HEK293 (cell line): ENCODE results near the gene KCNK1.

ENCODE experiments used
- ATF2 ChIP-seq: fragments of 450-650 bp; formaldehyde crosslinking; IDR thresholded peaks from 2 replicates; pipeline ENCODE4 v1.5.1; 2016; ENCODE audit warnings: missing biosample characterization, missing genetic modification characterization, low read depth
- BCL11A ChIP-seq: fragments of 450-650 bp; formaldehyde crosslinking; IDR thresholded peaks from 2 replicates; pipeline ENCODE4 v1.5.1; 2016; ENCODE audit warnings: low read depth, missing biosample characterization, missing genetic modification characterization
- IKZF3 ChIP-seq: fragments of 450-650 bp; IDR thresholded peaks from 2 replicates; pipeline ENCODE4 v1.5.0; 2018; ENCODE audit warnings: missing biosample characterization, mild to moderate bottlenecking, missing genetic modification characterization, moderate library complexity
- PRDM10 ChIP-seq: fragments of 450-650 bp; formaldehyde crosslinking; IDR thresholded peaks from 2 replicates; pipeline ENCODE4 v1.5.1; 2016; ENCODE audit warnings: missing biosample characterization, missing genetic modification characterization
- SALL2 ChIP-seq: fragments of 450-650 bp; formaldehyde crosslinking; IDR thresholded peaks from 2 replicates; pipeline ENCODE4 v1.5.0; 2017; ENCODE audit warnings: missing biosample characterization, mild to moderate bottlenecking, missing genetic modification characterization, borderline replicate concordance
- SP2 ChIP-seq: fragments of 450-650 bp; formaldehyde crosslinking; IDR thresholded peaks from 2 replicates; pipeline ENCODE4 v1.5.1; 2016; ENCODE audit warnings: missing biosample characterization, missing genetic modification characterization
- ZBTB44 ChIP-seq: fragments of 450-650 bp; IDR thresholded peaks from 2 replicates; pipeline ENCODE4 v1.5.1; 2018; ENCODE audit warnings: missing biosample characterization, mild to moderate bottlenecking, missing genetic modification characterization
- ZEB2 ChIP-seq: fragments of 450-650 bp; formaldehyde crosslinking; IDR thresholded peaks from 2 replicates; pipeline ENCODE4 v1.5.1; 2016; ENCODE audit warnings: missing biosample characterization, missing genetic modification characterization
- ZNF10 ChIP-seq: fragments of 450-650 bp; formaldehyde crosslinking; IDR thresholded peaks from 2 replicates; pipeline ENCODE4 v1.5.1; 2017; ENCODE audit warnings: missing biosample characterization, missing genetic modification characterization
- ZNF146 ChIP-seq: fragments of 450-650 bp; formaldehyde crosslinking; IDR thresholded peaks from 2 replicates; pipeline ENCODE4 v1.5.1; 2016; ENCODE audit warnings: missing biosample characterization, missing genetic modification characterization
- ZNF148 ChIP-seq: fragments of 450-650 bp; formaldehyde crosslinking; IDR thresholded peaks from 2 replicates; pipeline ENCODE4 v1.5.0; 2017; ENCODE audit warnings: missing biosample characterization, missing genetic modification characterization, borderline replicate concordance
- ZNF18 ChIP-seq: fragments of 450-650 bp; formaldehyde crosslinking; IDR thresholded peaks from 2 replicates; pipeline ENCODE4 v1.5.1; 2016; ENCODE audit warnings: missing biosample characterization, missing genetic modification characterization
- ZNF530 ChIP-seq: fragments of 450-650 bp; formaldehyde crosslinking; IDR thresholded peaks from 2 replicates; pipeline ENCODE4 v1.5.1; 2016; ENCODE audit warnings: low read depth, missing biosample characterization, missing genetic modification characterization
- ZNF610 ChIP-seq: fragments of 450-650 bp; formaldehyde crosslinking; IDR thresholded peaks from 2 replicates; pipeline ENCODE4 v1.5.1; 2016; ENCODE audit warnings: missing biosample characterization, missing genetic modification characterization, borderline replicate concordance
- ZNF623 ChIP-seq: fragments of 450-650 bp; formaldehyde crosslinking; IDR thresholded peaks from 2 replicates; pipeline ENCODE4 v1.5.1; 2016; ENCODE audit warnings: missing biosample characterization, missing genetic modification characterization
- ZNF76 ChIP-seq: fragments of 450-650 bp; formaldehyde crosslinking; IDR thresholded peaks from 2 replicates; pipeline ENCODE4; 2016; ENCODE audit warnings: low read depth, missing biosample characterization, missing genetic modification characterization, borderline replicate concordance
- ZNF791 ChIP-seq: fragments of 450-650 bp; formaldehyde crosslinking; IDR thresholded peaks from 2 replicates; pipeline ENCODE4 v1.5.1; 2016; ENCODE audit warnings: missing biosample characterization, missing genetic modification characterization
- ZNF837 ChIP-seq: fragments of 450-650 bp; formaldehyde crosslinking; IDR thresholded peaks from 2 replicates; pipeline ENCODE4 v1.5.1; 2016; ENCODE audit warnings: missing biosample characterization, missing genetic modification characterization
- ZSCAN4 ChIP-seq: fragments of 450-650 bp; formaldehyde crosslinking; IDR thresholded peaks from 2 replicates; pipeline ENCODE4 v1.5.1; 2017; ENCODE audit warnings: missing biosample characterization, missing genetic modification characterization
- TF ChIP-seq, protein P1 (sequence below): fragments of 450-650 bp; formaldehyde crosslinking; IDR thresholded peaks from 2 replicates; pipeline ENCODE4 v1.5.1; 2016; ENCODE audit warnings: missing biosample characterization, missing genetic modification characterization
- TF ChIP-seq, protein P2 (sequence below): fragments of 450-650 bp; formaldehyde crosslinking; IDR thresholded peaks from 2 replicates; pipeline ENCODE4 v1.5.1; 2016; ENCODE audit warnings: missing biosample characterization, missing genetic modification characterization

KCNK1 gene

GRCh38 chr1:233613252-233614172, at the start of gene KCNK1 (continued):
- peak; percentile 25; the same call in 1 of the 2 replicates for TF ChIP-seq ZNF791 (tag by site-specific recombination)
- TF ChIP-seq ZNF146 (tag by site-specific recombination): no peak
- TF ChIP-seq, protein P1, sequence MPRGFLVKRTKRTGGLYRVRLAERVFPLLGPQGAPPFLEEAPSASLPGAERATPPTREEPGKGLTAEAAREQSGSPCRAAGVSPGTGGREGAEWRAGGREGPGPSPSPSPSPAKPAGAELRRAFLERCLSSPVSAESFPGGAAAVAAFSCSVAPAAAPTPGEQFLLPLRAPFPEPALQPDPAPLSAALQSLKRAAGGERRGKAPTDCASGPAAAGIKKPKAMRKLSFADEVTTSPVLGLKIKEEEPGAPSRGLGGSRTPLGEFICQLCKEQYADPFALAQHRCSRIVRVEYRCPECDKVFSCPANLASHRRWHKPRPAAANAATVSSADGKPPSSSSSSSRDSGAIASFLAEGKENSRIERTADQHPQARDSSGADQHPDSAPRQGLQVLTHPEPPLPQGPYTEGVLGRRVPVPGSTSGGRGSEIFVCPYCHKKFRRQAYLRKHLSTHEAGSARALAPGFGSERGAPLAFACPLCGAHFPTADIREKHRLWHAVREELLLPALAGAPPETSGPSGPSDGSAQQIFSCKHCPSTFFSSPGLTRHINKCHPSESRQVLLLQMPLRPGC (tag by site-specific recombination): peak; percentile 88; the same call in 1 of the 2 replicates
- peak; percentile 70; the same call in 1 of the 2 replicates for TF ChIP-seq ZNF610 (tag by site-specific recombination)
- no peak; the same call in 1 of the 2 replicates for TF ChIP-seq ATF2 (tag by site-specific recombination)
- peak; percentile 86 for TF ChIP-seq SP2 (tag by site-specific recombination)
- no peak for TF ChIP-seq ZNF837
- no peak; the same call in 1 of the 2 replicates for TF ChIP-seq ZNF623
- peak; percentile 75 for TF ChIP-seq ZNF76
- peak; percentile 65 for TF ChIP-seq IKZF3
- TF ChIP-seq, protein P2, sequence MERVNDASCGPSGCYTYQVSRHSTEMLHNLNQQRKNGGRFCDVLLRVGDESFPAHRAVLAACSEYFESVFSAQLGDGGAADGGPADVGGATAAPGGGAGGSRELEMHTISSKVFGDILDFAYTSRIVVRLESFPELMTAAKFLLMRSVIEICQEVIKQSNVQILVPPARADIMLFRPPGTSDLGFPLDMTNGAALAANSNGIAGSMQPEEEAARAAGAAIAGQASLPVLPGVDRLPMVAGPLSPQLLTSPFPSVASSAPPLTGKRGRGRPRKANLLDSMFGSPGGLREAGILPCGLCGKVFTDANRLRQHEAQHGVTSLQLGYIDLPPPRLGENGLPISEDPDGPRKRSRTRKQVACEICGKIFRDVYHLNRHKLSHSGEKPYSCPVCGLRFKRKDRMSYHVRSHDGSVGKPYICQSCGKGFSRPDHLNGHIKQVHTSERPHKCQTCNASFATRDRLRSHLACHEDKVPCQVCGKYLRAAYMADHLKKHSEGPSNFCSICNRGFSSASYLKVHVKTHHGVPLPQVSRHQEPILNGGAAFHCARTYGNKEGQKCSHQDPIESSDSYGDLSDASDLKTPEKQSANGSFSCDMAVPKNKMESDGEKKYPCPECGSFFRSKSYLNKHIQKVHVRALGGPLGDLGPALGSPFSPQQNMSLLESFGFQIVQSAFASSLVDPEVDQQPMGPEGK (tag by site-specific recombination): peak; percentile 92
- TF ChIP-seq PRDM10: peak; percentile 97
- TF ChIP-seq SALL2: no peak
- peak; percentile 88 for TF ChIP-seq ZEB2
- TF ChIP-seq ZNF530 (tag by site-specific recombination): no peak
- TF ChIP-seq ZBTB44 (tag by site-specific recombination): peak; percentile 45; the same call in 1 of the 2 replicates
- no peak for TF ChIP-seq ZNF18 (tag by site-specific recombination)
- peak; percentile 86 for TF ChIP-seq ZSCAN4 (tag by site-specific recombination)
- TF ChIP-seq ZNF10: no peak
- TF ChIP-seq BCL11A (tag by site-specific recombination): peak; percentile 78; the same call in 1 of the 2 replicates
- no peak for TF ChIP-seq ZNF148
